Measurements from ENCODE around the gene CCDC192. TPM values are rescaled to one million over a fixed set of nuclear protein-coding genes. Genes with fewer than 3 reads are reported as not detected.
"Not testable (repeated sequence)": the region's sequence is repeated elsewhere in the genome, so short reads cannot be mapped to it uniquely, and the experiment has no call there.

CCDC192 gene
- total RNA-seq, 4 donors from 2014 or later: 0.70 to 3.1 (median 2.0) TPM; not detected in 1

GRCh38 chr5:127770272-127770671 is 67.1 kb downstream of the CCDC192 start:
- no peak overlapping the region for H3K4me3 ChIP-seq
- no peak overlapping the region for H3K27ac ChIP-seq
- H3K9me3 ChIP-seq: no peaks in the 10 kb centered on the region
- no peaks in the 10 kb centered on the region for H3K36me3 ChIP-seq
- TF ChIP-seq EP300 (IDR thresholded peaks at IDR 0.05) (no peak), CTCF (IDR thresholded peaks at IDR 0.05) (no peak), POLR2A (IDR thresholded peaks at IDR 0.05) (no peak), POLR2AphosphoS5 (IDR thresholded peaks at IDR 0.05) (no peak)
- H3K27me3 ChIP-seq: no peaks in the 10 kb centered on the region
- no peaks in the 10 kb centered on the region for H3K4me1 ChIP-seq
- no peak for DNase-seq (ENCODE audit: low spot score in 2 of 2)

- Histone ChIP-seq H3K27ac (no peak overlapping the region), H3K4me1 (no peaks in the 10 kb centered on the region), H3K9me3 (no peaks in the 10 kb centered on the region), H3K36me3 (no peaks in the 10 kb centered on the region), H3K27me3 (no peaks in the 10 kb centered on the region), H3K4me3 (no peak overlapping the region)
- DNase-seq (ENCODE audit: low spot score in 2 of 2): no peak
- TF ChIP-seq CTCF (IDR thresholded peaks at IDR 0.05): no peak
- no peak for TF ChIP-seq EP300 (IDR thresholded peaks at IDR 0.05)
- TF ChIP-seq POLR2AphosphoS5 (IDR thresholded peaks at IDR 0.05): no peak
- TF ChIP-seq POLR2A (IDR thresholded peaks at IDR 0.05): no peak
- WGBS: 54% methylated on average over 1 of the region's 1 CpG
Measured at GRCh38 chr5:127772531-127772930, 69.3 kb downstream of the CCDC192 start.

- no peaks in the 10 kb centered on the region for H3K27me3 ChIP-seq
- 73% methylated on average over 2 of the region's 2 CpGs for WGBS
- H3K27ac ChIP-seq: no peak overlapping the region
- H3K4me3 ChIP-seq: no peak overlapping the region
- no peaks in the 10 kb centered on the region for H3K4me1 ChIP-seq
- no peak for DNase-seq (ENCODE audit: low spot score in 2 of 2)
- TF ChIP-seq CTCF (IDR thresholded peaks at IDR 0.05): no peak
- TF ChIP-seq EP300 (IDR thresholded peaks at IDR 0.05): no peak
- TF ChIP-seq POLR2AphosphoS5 (IDR thresholded peaks at IDR 0.05): no peak
- no peak for TF ChIP-seq POLR2A (IDR thresholded peaks at IDR 0.05)
- no peaks in the 10 kb centered on the region for H3K36me3 ChIP-seq
- no peaks in the 10 kb centered on the region for H3K9me3 ChIP-seq
Measured at GRCh38 chr5:127774221-127774620, 71.0 kb downstream of the CCDC192 start.

- no peaks in the 10 kb centered on the region for H3K36me3 ChIP-seq
- no peak overlapping the region for H3K27ac ChIP-seq
- H3K9me3 ChIP-seq: no peaks in the 10 kb centered on the region
- DNase-seq (ENCODE audit: low spot score in 2 of 2): no peak
- H3K27me3 ChIP-seq: no peaks in the 10 kb centered on the region
- H3K4me3 ChIP-seq: no peak overlapping the region
- no peak for TF ChIP-seq POLR2A (IDR thresholded peaks at IDR 0.05)
- no peak for TF ChIP-seq CTCF (IDR thresholded peaks at IDR 0.05)
- TF ChIP-seq EP300 (IDR thresholded peaks at IDR 0.05): no peak
- TF ChIP-seq POLR2AphosphoS5 (IDR thresholded peaks at IDR 0.05): no peak
- 95% methylated on average over 4 of the region's 4 CpGs for WGBS
- no peaks in the 10 kb centered on the region for H3K4me1 ChIP-seq
Measured at GRCh38 chr5:127776477-127776876, 73.3 kb downstream of the CCDC192 start.

GRCh38 chr5:127777957-127778356 is 74.8 kb downstream of the CCDC192 start:
- no peaks in the 10 kb centered on the region for H3K9me3 ChIP-seq
- H3K36me3 ChIP-seq: no peaks in the 10 kb centered on the region
- no peak for DNase-seq (ENCODE audit: low spot score in 2 of 2)
- H3K4me3 ChIP-seq: no peak overlapping the region
- H3K27me3 ChIP-seq: no peaks in the 10 kb centered on the region
- no peak overlapping the region for H3K27ac ChIP-seq
- no peaks in the 10 kb centered on the region for H3K4me1 ChIP-seq
- TF ChIP-seq EP300 (IDR thresholded peaks at IDR 0.05): no peak
- TF ChIP-seq POLR2A (IDR thresholded peaks at IDR 0.05): no peak
- no peak for TF ChIP-seq CTCF (IDR thresholded peaks at IDR 0.05)
- no peak for TF ChIP-seq POLR2AphosphoS5 (IDR thresholded peaks at IDR 0.05)

GRCh38 chr5:127782450-127782849 is 79.3 kb downstream of the CCDC192 start:
- not testable (repeated sequence) for H3K27ac ChIP-seq; DNase-seq (ENCODE audit: low spot score in 2 of 2)
- WGBS: 90% methylated on average over 2 of the region's 2 CpGs

More at GRCh38 chr5:127782450-127782849, 79.3 kb downstream of the CCDC192 start:
- not testable (repeated sequence) for H3K27me3 ChIP-seq, H3K36me3 ChIP-seq, H3K4me3 ChIP-seq, H3K4me1 ChIP-seq, H3K9me3 ChIP-seq

Data from suprapubic skin (tissue), 4 donors.